Esophagus (tissue), 2 donors: Measurements from ENCODE around the gene COL8A2. TPM values are rescaled to one million over a fixed set of nuclear protein-coding genes. Genes with fewer than 3 reads are reported as not detected.

Experiments used
- H3K27ac ChIP-seq, 2 donors: one replicate each; pipeline ENCODE4 v1.5.1; 2013; ENCODE audit warnings: low read depth in 2 of 2, mild to moderate bottlenecking in 2 of 2, inconsistent platforms in 1 of 2, low read length in 1 of 2, moderate library complexity in 1 of 2
- H3K27me3 ChIP-seq, 2 donors: one replicate each; pipeline ENCODE4 v1.6.1; 2013; ENCODE audit warnings: low read length in 2 of 2, control low read depth in 1 of 2, mild to moderate bottlenecking in 1 of 2; ENCODE audit not compliant: insufficient read depth in 2 of 2, control insufficient read depth in 1 of 2
- H3K36me3 ChIP-seq, 2 donors: one replicate each; pipeline ENCODE4 v1.6.1; 2013; ENCODE audit warnings: low read length in 1 of 2; ENCODE audit not compliant: control insufficient read depth in 2 of 2, insufficient read depth in 2 of 2
- H3K4me1 ChIP-seq, 2 donors: one replicate each; pipeline ENCODE4 v1.6.1; 2013; ENCODE audit warnings: low read length in 1 of 2; ENCODE audit not compliant: control insufficient read depth in 2 of 2, insufficient read depth in 2 of 2
- H3K4me3 ChIP-seq, 2 donors: one replicate each; pipeline ENCODE4 v1.5.1; 2013; ENCODE audit warnings: low read length in 2 of 2, mild to moderate bottlenecking in 2 of 2, low read depth in 1 of 2, moderate library complexity in 1 of 2
- H3K9me3 ChIP-seq, 2 donors: one replicate each; pipeline ENCODE4 v1.6.1; 2013; ENCODE audit warnings: mild to moderate bottlenecking in 2 of 2, low read depth in 1 of 2, low read length in 1 of 2, moderate library complexity in 1 of 2; ENCODE audit not compliant: control insufficient read depth in 2 of 2, insufficient read depth in 1 of 2
- WGBS, 2 donors: extraction: QIAGEN DNeasy Blood & Tissue Kit; methylation state at CpG; one replicate each; pipeline ENCODE4 v1.1.7; 2013; 5-methylcytosine and 5-hydroxymethylcytosine counted together
- polyA plus RNA-seq, 2 donors: library from polyadenylated mRNA; stranded (reverse); fragments of 200-250 nt; gene quantifications; one replicate each; pipeline ENCODE4 v1.2.3, GENCODE V29; 2013
- donor health status: healthy with polysubstance abuse.
- donor health status: Bipolar disorder and iron deficiency.

The COL8A2 gene
- polyA plus RNA-seq, 2 donors, result 2.0 to 2.9 TPM

GRCh38 chr1:36128126-36128904 lies 3.3 kb upstream of the COL8A2 start:
- Histone ChIP-seq H3K27me3 (no peaks in the 10 kb centered on the region), H3K4me1 (peaks cover 0 to 8% of the 10 kb centered on the region in 2 donors), H3K9me3 (no peaks in the 10 kb centered on the region), H3K36me3 (no peaks in the 10 kb centered on the region), H3K4me3 (no peak overlapping the region), H3K27ac (no peak overlapping the region)
- 82 to 90% methylated on average over 11 of the region's 11 CpGs for WGBS, 2 donors

GRCh38 chr1:36126797-36127500 lies 1.9 kb upstream of the COL8A2 start:
- Histone ChIP-seq H3K9me3 (no peaks in the 10 kb centered on the region), H3K27me3 (no peaks in the 10 kb centered on the region), H3K4me1 (peaks cover 2 to 8% of the 10 kb centered on the region in 2 donors), H3K4me3 (no peak overlapping the region), H3K36me3 (no peaks in the 10 kb centered on the region), H3K27ac (no peak overlapping the region)
- WGBS, 2 donors, result 53 to 58% methylated on average over 7 of the region's 7 CpGs

- H3K27me3 ChIP-seq, result no peaks in the 10 kb centered on the region
Measured at GRCh38 chr1:36126005-36126716, 1.1 kb upstream of the COL8A2 start.

GRCh38 chr1:36124404-36125128 lies 456 bp downstream of the COL8A2 start:
- 21 to 25% methylated on average over 30 to 42 of the region's 42 CpGs for WGBS, 2 donors
- Histone ChIP-seq H3K27me3 (no peaks in the 10 kb centered on the region), H3K4me1 (peaks cover 2 to 8% of the 10 kb centered on the region in 2 donors), H3K4me3 (peak overlapping the region; percentile 12 to 59), H3K9me3 (no peaks in the 10 kb centered on the region), H3K36me3 (no peaks in the 10 kb centered on the region), H3K27ac (peak overlapping the region; percentile 21 to 34)

More at GRCh38 chr1:36126005-36126716, 1.1 kb upstream of the COL8A2 start:
- Histone ChIP-seq H3K9me3 (no peaks in the 10 kb centered on the region), H3K36me3 (no peaks in the 10 kb centered on the region), H3K27ac (no peak overlapping the region), H3K4me1 (peaks cover 2 to 8% of the 10 kb centered on the region in 2 donors), H3K4me3 (no peak overlapping the region)
- 80 to 81% methylated on average over 21 of the region's 21 CpGs for WGBS, 2 donors

- Histone ChIP-seq H3K4me1 (peaks cover 2 to 8% of the 10 kb centered on the region in 2 donors), H3K4me3 (no peak overlapping the region), H3K27me3 (no peaks in the 10 kb centered on the region), H3K36me3 (no peaks in the 10 kb centered on the region), H3K27ac (peak overlapping the region in 1 of 2 donors; percentile 45), H3K9me3 (no peaks in the 10 kb centered on the region)
- 62 to 67% methylated on average over 8 of the region's 8 CpGs for WGBS, 2 donors
Measured at GRCh38 chr1:36123356-36123755, 1.7 kb downstream of the COL8A2 start.

GRCh38 chr1:36122062-36123030 lies 2.7 kb downstream of the COL8A2 start:
- peaks cover 2 to 8% of the 10 kb centered on the region in 2 donors for H3K4me1 ChIP-seq
- 83 to 89% methylated on average over 12 of the region's 12 CpGs for WGBS, 2 donors
- H3K27ac ChIP-seq, result peak overlapping the region in 1 of 2 donors; percentile 45
- H3K9me3 ChIP-seq, result no peaks in the 10 kb centered on the region
- H3K27me3 ChIP-seq, result no peaks in the 10 kb centered on the region
- no peaks in the 10 kb centered on the region for H3K36me3 ChIP-seq
- H3K4me3 ChIP-seq, result no peak overlapping the region

- WGBS, 2 donors, result 58 to 66% methylated on average over 9 of the region's 9 CpGs
- H3K4me1 ChIP-seq, result peaks cover 0 to 2% of the 10 kb centered on the region in 2 donors
Measured at GRCh38 chr1:36119456-36119855, 5.6 kb downstream of the COL8A2 start.

GRCh38 chr1:36118447-36119204 lies 6.4 kb downstream of the COL8A2 start:
- Histone ChIP-seq H3K9me3 (no peaks in the 10 kb centered on the region), H3K4me1 (peaks cover 0 to 2% of the 10 kb centered on the region in 2 donors), H3K4me3 (no peak overlapping the region), H3K27ac (no peak overlapping the region), H3K27me3 (no peaks in the 10 kb centered on the region), H3K36me3 (no peaks in the 10 kb centered on the region)
- WGBS, 2 donors, result 64 to 70% methylated on average over 10 of the region's 10 CpGs

More at GRCh38 chr1:36119456-36119855, 5.6 kb downstream of the COL8A2 start:
- Histone ChIP-seq H3K36me3 (no peaks in the 10 kb centered on the region), H3K9me3 (no peaks in the 10 kb centered on the region), H3K4me3 (no peak overlapping the region), H3K27ac (peak overlapping the region; percentile 36 to 37), H3K27me3 (no peaks in the 10 kb centered on the region)
